ENCODE data around the gene CDH4. TPM values are rescaled to one million over a fixed set of nuclear protein-coding genes. Genes with fewer than 3 reads are reported as not detected.

CDH4 gene
- total and polyA plus RNA-seq, 4 donors = 0.06 to 0.10 TPM; not detected in 2

DNA sequence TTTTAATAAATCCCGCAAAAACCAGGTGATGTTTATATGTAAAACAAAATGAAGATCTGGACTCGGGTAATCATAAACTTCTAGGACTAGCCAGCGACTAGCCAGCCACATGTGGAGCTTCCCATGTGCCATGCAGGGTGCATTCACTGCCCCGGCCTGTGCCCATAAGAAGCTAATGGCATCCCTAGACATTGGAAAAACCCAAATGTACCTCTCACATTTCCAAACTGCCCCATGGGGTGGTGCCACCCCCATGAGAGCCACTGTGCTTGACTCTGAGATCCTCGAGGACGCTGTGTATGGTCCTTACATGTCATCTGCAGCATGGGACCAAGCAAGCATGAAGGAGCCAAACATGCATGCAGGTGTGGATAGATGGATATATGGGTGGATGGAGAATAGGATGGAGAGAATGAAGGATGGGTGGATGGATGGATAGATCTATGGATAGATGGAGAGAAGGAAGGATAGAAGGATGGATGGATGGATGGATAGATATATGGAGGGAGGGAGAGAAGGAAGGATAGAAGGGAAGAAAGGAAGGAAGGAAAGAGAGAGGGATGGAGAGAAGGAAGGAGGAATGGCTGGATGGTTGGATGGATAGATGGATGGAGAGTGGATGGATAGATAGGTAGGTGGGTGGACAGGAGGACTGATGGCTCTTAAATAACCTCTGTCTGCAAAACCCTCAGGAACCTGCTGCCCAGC, 203.6 kb downstream of the CDH4 start:
- no peaks in the 10 kb centered on the region for H3K4me1 ChIP-seq (ENCODE audit: control insufficient read depth in 1 of 2, insufficient read depth in 2 of 2, low read length in 2 of 2)
- 84% methylated on average over 6 of the region's 6 CpGs for WGBS, 2 donors
- H3K9me3 ChIP-seq (ENCODE audit: control insufficient read depth, low read length) = no peaks in the 10 kb centered on the region
- intact Hi-C loops (cut with DNase I) = no loop called here
- no peak for DNase-seq
- H3K36me3 ChIP-seq (ENCODE audit: control insufficient read depth in 1 of 2, insufficient read depth in 2 of 2, low read length in 1 of 2) = no peaks in the 10 kb centered on the region
- H3K27me3 ChIP-seq (ENCODE audit: control insufficient read depth in 1 of 2, insufficient read depth in 2 of 2, low read length in 1 of 2) = no peaks in the 10 kb centered on the region
- no peak for ATAC-seq (ENCODE audit: low FRiP score)
- H3K4me3 ChIP-seq (ENCODE audit: low read length in 2 of 2) = no peak overlapping the region
- H3K27ac ChIP-seq (ENCODE audit: low read depth in 1 of 2, low read length in 2 of 2) = no peak overlapping the region

DNA sequence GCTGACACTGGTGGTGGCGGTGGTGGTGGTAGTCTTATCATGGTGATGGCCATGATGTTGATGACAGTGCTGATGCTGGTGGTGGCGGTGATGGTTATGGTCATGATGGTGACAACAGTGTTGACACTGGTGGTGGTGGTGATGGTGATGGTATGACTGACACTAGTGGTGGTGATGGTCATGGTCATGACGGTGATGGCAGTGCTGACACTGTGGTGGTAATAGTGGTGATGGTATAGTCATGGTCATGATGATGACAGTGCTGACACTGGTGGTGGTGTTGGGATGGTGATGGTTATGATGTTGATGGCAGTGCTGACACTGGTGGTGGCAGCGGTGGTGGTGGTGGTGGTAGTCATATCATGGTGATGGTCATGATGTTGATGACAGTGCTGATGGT, 205.7 kb downstream of the CDH4 start:
- no peaks in the 10 kb centered on the region for H3K9me3 ChIP-seq (ENCODE audit: control insufficient read depth, low read length)
- H3K27ac ChIP-seq (ENCODE audit: low read depth in 1 of 2, low read length in 2 of 2) = no peak overlapping the region
- H3K4me1 ChIP-seq (ENCODE audit: control insufficient read depth in 1 of 2, insufficient read depth in 2 of 2, low read length in 2 of 2) = no peaks in the 10 kb centered on the region
- H3K36me3 ChIP-seq (ENCODE audit: control insufficient read depth in 1 of 2, insufficient read depth in 2 of 2, low read length in 1 of 2) = no peaks in the 10 kb centered on the region
- H3K27me3 ChIP-seq (ENCODE audit: control insufficient read depth in 1 of 2, insufficient read depth in 2 of 2, low read length in 1 of 2) = no peaks in the 10 kb centered on the region
- DNase-seq (no peak), ATAC-seq (ENCODE audit: low FRiP score) (no peak)
- H3K4me3 ChIP-seq (ENCODE audit: low read length in 2 of 2) = no peak overlapping the region
- 95 to 97% methylated on average over 4 of the region's 4 CpGs for WGBS, 2 donors
- intact Hi-C loops (cut with DNase I) = no loop called here

DNA sequence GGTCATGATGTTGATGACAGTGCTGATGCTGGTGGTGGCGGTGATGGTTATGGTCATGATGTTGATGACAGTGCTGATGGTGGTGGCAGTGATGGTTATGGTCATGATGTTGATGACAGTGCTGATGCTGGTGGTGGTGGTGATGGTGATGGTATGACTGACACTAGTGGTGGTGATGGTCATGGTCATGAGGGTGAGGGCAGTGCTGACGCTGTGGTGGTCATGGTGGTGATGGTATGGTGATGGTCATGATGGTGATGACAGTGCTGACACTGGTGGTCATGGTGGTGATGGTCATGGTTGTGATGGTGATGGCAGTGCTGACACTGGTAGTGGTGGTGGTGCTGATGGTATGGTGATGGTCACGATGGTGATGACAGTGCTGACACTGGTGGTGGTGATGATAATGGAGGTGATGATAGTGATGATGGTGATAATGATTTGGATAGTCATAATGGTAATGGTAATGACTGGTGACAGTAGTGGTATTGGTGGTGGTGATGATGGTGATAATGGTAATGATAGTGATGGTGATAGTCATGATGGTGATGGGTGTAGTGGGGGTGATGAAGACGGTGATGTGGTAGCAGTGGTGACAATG, 206.2 kb downstream of the CDH4 start:
- intact Hi-C loops (cut with DNase I) = no loop called here

DNA sequence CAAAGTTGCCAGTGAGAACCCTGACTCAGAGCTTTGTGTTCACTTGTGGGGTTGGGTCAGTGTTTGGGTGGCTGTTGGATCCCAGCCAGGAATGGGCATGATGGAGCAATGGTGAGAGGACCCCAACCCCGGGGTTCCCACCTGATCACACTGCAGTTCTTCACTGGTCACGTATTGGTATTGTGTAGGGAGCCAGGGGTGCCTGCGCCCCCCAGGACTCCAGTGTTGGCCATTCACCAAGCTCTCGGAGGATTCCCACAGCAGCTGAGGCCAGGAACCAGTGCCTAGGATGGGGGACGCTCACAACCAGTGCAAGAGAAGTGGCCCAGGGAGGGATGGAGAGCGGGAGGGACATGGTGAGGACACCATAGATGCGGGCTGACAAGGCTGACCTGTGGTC, 207.2 kb downstream of the CDH4 start:
- ATAC-seq (ENCODE audit: low FRiP score) = no peak
- no peak for DNase-seq
- no peak overlapping the region for H3K27ac ChIP-seq (ENCODE audit: low read depth in 1 of 2, low read length in 2 of 2)
- H3K4me1 ChIP-seq (ENCODE audit: control insufficient read depth in 1 of 2, insufficient read depth in 2 of 2, low read length in 2 of 2) = no peaks in the 10 kb centered on the region
- H3K4me3 ChIP-seq (ENCODE audit: low read length in 2 of 2) = no peak overlapping the region
- no peaks in the 10 kb centered on the region for H3K27me3 ChIP-seq (ENCODE audit: control insufficient read depth in 1 of 2, insufficient read depth in 2 of 2, low read length in 1 of 2)
- H3K9me3 ChIP-seq (ENCODE audit: control insufficient read depth, low read length) = no peaks in the 10 kb centered on the region
- H3K36me3 ChIP-seq (ENCODE audit: control insufficient read depth in 1 of 2, insufficient read depth in 2 of 2, low read length in 1 of 2) = no peaks in the 10 kb centered on the region
- 81 to 82% methylated on average over 7 of the region's 7 CpGs for WGBS, 2 donors
- intact Hi-C loops (cut with DNase I) = no loop called here

More for the DNA sequence above, 206.2 kb downstream of the CDH4 start:
- Histone ChIP-seq H3K4me1 (ENCODE audit: control insufficient read depth in 1 of 2, insufficient read depth in 2 of 2, low read length in 2 of 2) (no peaks in the 10 kb centered on the region), H3K27ac (ENCODE audit: low read depth in 1 of 2, low read length in 2 of 2) (no peak overlapping the region), H3K27me3 (ENCODE audit: control insufficient read depth in 1 of 2, insufficient read depth in 2 of 2, low read length in 1 of 2) (no peaks in the 10 kb centered on the region), H3K9me3 (ENCODE audit: control insufficient read depth, low read length) (no peaks in the 10 kb centered on the region), H3K36me3 (ENCODE audit: control insufficient read depth in 1 of 2, insufficient read depth in 2 of 2, low read length in 1 of 2) (no peaks in the 10 kb centered on the region), H3K4me3 (ENCODE audit: low read length in 2 of 2) (no peak overlapping the region)
- no peak for DNase-seq
- no peak for ATAC-seq (ENCODE audit: low FRiP score)
- 90 to 93% methylated on average over 4 of the region's 4 CpGs for WGBS, 2 donors

DNA sequence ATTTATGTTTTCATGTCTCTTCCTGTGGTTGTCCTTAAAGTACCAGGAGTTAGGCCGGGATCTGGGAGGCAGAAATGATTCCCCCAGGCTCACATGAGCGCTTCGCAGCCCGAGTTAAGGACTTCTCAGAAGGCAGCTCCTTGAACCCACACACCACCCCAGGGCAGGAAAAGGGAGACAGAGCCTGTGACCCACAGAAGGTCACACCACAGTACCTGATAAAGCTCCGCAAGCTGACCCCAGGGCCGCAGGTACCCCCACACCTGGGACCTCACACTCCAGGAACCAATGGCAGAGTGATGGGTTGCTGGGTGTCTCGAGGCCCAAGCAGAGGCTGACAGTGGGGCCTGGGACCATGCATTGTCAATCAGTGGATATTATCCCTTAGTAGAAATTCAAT, 207.6 kb downstream of the CDH4 start:
- H3K4me1 ChIP-seq (ENCODE audit: control insufficient read depth in 1 of 2, insufficient read depth in 2 of 2, low read length in 2 of 2) = no peaks in the 10 kb centered on the region
- no peak for ATAC-seq (ENCODE audit: low FRiP score)
- H3K36me3 ChIP-seq (ENCODE audit: control insufficient read depth in 1 of 2, insufficient read depth in 2 of 2, low read length in 1 of 2) = no peaks in the 10 kb centered on the region
- no peak for DNase-seq
- H3K27ac ChIP-seq (ENCODE audit: low read depth in 1 of 2, low read length in 2 of 2) = no peak overlapping the region
- H3K27me3 ChIP-seq (ENCODE audit: control insufficient read depth in 1 of 2, insufficient read depth in 2 of 2, low read length in 1 of 2) = no peaks in the 10 kb centered on the region
- no peak overlapping the region for H3K4me3 ChIP-seq (ENCODE audit: low read length in 2 of 2)
- no peaks in the 10 kb centered on the region for H3K9me3 ChIP-seq (ENCODE audit: control insufficient read depth, low read length)
- 77 to 79% methylated on average over 7 of the region's 7 CpGs for WGBS, 2 donors
- intact Hi-C loops (cut with DNase I) = no loop called here

DNA sequence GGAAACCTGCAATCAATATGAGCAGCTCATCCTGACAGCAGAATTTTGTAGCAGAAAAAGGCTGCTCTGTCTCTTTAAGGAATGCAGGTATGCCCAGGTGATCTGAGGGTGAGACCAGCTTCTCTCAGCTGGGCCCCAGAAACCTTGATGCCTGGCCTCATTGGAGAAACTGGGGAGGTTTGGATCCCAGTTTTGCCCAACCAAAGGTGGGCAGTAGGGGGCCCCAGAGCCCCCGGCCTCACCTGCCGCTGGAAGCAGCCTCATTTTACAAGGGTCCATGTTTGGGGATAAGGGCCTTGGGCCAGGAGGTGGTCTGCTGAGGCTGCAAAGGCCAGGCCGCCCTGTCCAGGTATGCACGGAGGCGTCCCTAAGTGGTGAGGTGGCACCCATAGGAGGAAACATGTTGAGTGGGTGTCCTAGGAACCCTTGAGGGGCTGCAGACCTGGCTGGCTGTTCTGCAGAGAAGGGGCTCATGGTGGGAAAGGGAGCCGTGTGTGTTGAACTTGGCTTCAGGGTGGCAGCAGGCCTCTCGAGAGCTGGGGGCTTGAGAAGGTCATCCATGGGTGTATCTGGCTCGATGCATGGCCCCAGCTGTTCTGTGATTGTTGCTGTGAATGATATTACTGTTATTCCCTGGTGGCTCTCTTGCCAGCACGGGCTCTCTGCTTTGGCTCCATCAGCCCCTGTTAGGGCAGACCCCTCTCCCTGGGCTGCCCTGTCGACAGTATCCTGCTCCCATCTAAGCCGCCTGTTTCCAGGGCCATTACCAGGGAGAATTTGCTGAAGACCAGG, 208.4 kb downstream of the CDH4 start:
- H3K9me3 ChIP-seq (ENCODE audit: control insufficient read depth, low read length) = no peaks in the 10 kb centered on the region
- no peak overlapping the region for H3K4me3 ChIP-seq (ENCODE audit: low read length in 2 of 2)
- no peaks in the 10 kb centered on the region for H3K36me3 ChIP-seq (ENCODE audit: control insufficient read depth in 1 of 2, insufficient read depth in 2 of 2, low read length in 1 of 2)
- H3K4me1 ChIP-seq (ENCODE audit: control insufficient read depth in 1 of 2, insufficient read depth in 2 of 2, low read length in 2 of 2) = no peaks in the 10 kb centered on the region
- no peak for DNase-seq
- WGBS, 2 donors = 60 to 65% methylated on average over 11 of the region's 11 CpGs
- ATAC-seq (ENCODE audit: low FRiP score) = no peak
- intact Hi-C loops (cut with DNase I) = no loop called here
- H3K27me3 ChIP-seq (ENCODE audit: control insufficient read depth in 1 of 2, insufficient read depth in 2 of 2, low read length in 1 of 2) = no peaks in the 10 kb centered on the region
- H3K27ac ChIP-seq (ENCODE audit: low read depth in 1 of 2, low read length in 2 of 2) = no peak overlapping the region

DNA sequence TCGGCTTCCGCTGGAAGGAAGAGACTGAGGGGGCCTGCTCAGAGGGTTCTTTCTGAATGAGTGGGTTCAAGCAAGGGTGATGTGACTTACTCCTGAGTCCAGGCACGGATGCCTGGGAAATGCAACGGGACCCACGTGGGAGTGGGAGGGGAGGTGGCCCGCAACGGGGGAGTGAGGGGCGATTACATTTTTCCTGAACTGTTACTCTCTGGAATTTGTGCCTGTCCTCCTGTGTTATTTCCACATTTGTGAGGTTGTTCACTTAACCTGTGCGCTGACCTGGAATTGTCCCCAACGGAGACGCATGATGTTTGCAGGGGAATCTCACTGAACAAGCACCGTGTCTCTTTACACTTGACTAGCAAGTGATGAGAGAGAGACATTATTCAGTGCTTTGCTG, 209.4 kb downstream of the CDH4 start:
- Histone ChIP-seq H3K4me3 (ENCODE audit: low read length in 2 of 2) (no peak overlapping the region), H3K4me1 (ENCODE audit: control insufficient read depth in 1 of 2, insufficient read depth in 2 of 2, low read length in 2 of 2) (no peaks in the 10 kb centered on the region), H3K9me3 (ENCODE audit: control insufficient read depth, low read length) (no peaks in the 10 kb centered on the region), H3K27ac (ENCODE audit: low read depth in 1 of 2, low read length in 2 of 2) (no peak overlapping the region), H3K36me3 (ENCODE audit: control insufficient read depth in 1 of 2, insufficient read depth in 2 of 2, low read length in 1 of 2) (no peaks in the 10 kb centered on the region), H3K27me3 (ENCODE audit: control insufficient read depth in 1 of 2, insufficient read depth in 2 of 2, low read length in 1 of 2) (no peaks in the 10 kb centered on the region)
- DNase-seq (no peak), ATAC-seq (ENCODE audit: low FRiP score) (no peak)
- intact Hi-C loops (cut with DNase I) = no loop called here
- 23 to 37% methylated on average over 12 of the region's 12 CpGs for WGBS, 2 donors

DNA sequence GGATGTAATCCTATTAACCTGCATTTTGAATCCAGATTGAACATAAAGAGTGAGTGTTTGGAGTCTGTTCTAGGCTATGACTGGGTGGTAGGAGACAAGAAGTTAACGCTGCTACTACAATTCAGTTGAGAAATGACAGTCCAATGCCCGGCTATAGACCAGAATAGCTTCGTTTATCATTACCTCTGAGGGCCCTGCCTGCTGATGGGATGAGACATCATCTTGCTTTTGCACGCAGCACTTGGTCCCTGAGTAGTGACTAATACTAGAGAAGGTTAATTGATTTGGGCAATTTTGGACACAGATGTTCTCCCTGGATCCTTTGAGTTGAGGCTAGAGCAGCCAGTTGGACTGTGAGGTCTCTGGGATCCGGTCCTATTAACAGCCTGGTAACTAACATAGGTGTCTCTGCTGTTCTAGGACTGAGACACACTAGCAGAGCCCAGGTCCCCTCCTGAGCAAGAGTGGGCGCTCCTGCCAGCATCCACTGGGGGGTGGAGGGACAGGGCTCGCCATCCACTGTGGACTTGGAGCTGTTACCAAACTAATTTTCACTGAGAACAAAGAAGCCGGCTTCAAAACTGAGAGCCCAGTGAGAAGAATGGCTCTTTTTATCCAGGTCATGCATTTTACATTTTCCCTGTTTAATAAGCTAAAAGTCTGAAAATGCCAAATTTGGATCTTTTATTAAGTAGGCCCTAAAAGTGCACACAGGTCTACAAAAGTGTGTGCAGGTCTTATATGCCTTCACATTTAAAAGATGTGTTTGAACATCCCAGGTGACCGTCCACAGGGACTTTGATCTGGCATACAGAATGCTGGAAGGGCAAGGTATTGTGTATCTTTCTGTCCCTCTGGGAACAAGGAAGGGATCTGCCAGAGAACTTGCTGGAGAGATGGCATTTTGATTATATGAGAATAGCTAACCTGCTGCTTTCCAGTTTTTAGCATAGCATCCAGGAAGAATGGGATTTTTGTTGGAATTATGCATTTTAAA, 212.5 kb downstream of the CDH4 start:
- no peak for DNase-seq
- H3K4me3 ChIP-seq (ENCODE audit: low read length in 2 of 2) = no peak overlapping the region
- H3K9me3 ChIP-seq (ENCODE audit: control insufficient read depth, low read length) = peaks cover 2% of the 10 kb centered on the region
- no peak for ATAC-seq (ENCODE audit: low FRiP score)
- H3K4me1 ChIP-seq (ENCODE audit: control insufficient read depth in 1 of 2, insufficient read depth in 2 of 2, low read length in 2 of 2) = no peaks in the 10 kb centered on the region
- no peaks in the 10 kb centered on the region for H3K27me3 ChIP-seq (ENCODE audit: control insufficient read depth in 1 of 2, insufficient read depth in 2 of 2, low read length in 1 of 2)
- H3K27ac ChIP-seq (ENCODE audit: low read depth in 1 of 2, low read length in 2 of 2) = no peak overlapping the region
- H3K36me3 ChIP-seq (ENCODE audit: control insufficient read depth in 1 of 2, insufficient read depth in 2 of 2, low read length in 1 of 2) = no peaks in the 10 kb centered on the region
- 71 to 73% methylated on average over 9 of the region's 9 CpGs for WGBS, 2 donors
- intact Hi-C loops (cut with DNase I) = no loop called here
